Activated T-cell treated with anti-CD3 and anti-CD28 coated beads, Interleukin-2, amount 50 U/mL, for 24 hours (primary cell): ENCODE results near the gene RGS17.
A peak's percentile ranks its signal among the peaks of the same experiment; 100 is the strongest.

ENCODE experiments used
- DNase-seq: peaks from one replicate; pipeline ENCODE4 v3.0.0-alpha.2; 2020
- H3K27ac Mint-ChIP-seq: 2 replicates; pipeline ENCODE4 v1.8.0; 2020; ENCODE audit warnings: mild to moderate bottlenecking, mixed read lengths
- H3K27me3 Mint-ChIP-seq: 2 replicates; pipeline ENCODE4 v1.8.0; 2020; ENCODE audit warnings: mixed read lengths
- H3K36me3 Mint-ChIP-seq: 2 replicates; pipeline ENCODE4 v1.8.0; 2020; ENCODE audit warnings: low read depth, mixed read lengths
- H3K4me1 Mint-ChIP-seq: 2 replicates; pipeline ENCODE4 v1.8.0; 2020; ENCODE audit warnings: low read depth, mixed read lengths
- H3K4me3 Mint-ChIP-seq: 2 replicates; pipeline ENCODE4 v1.8.0; 2020; ENCODE audit warnings: mild to moderate bottlenecking, moderate library complexity, mixed read lengths
- H3K9me3 Mint-ChIP-seq: 2 replicates; pipeline ENCODE4 v1.8.0; 2020; ENCODE audit warnings: mixed read lengths

RGS17 gene, protein sequence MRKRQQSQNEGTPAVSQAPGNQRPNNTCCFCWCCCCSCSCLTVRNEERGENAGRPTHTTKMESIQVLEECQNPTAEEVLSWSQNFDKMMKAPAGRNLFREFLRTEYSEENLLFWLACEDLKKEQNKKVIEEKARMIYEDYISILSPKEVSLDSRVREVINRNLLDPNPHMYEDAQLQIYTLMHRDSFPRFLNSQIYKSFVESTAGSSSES

DNA sequence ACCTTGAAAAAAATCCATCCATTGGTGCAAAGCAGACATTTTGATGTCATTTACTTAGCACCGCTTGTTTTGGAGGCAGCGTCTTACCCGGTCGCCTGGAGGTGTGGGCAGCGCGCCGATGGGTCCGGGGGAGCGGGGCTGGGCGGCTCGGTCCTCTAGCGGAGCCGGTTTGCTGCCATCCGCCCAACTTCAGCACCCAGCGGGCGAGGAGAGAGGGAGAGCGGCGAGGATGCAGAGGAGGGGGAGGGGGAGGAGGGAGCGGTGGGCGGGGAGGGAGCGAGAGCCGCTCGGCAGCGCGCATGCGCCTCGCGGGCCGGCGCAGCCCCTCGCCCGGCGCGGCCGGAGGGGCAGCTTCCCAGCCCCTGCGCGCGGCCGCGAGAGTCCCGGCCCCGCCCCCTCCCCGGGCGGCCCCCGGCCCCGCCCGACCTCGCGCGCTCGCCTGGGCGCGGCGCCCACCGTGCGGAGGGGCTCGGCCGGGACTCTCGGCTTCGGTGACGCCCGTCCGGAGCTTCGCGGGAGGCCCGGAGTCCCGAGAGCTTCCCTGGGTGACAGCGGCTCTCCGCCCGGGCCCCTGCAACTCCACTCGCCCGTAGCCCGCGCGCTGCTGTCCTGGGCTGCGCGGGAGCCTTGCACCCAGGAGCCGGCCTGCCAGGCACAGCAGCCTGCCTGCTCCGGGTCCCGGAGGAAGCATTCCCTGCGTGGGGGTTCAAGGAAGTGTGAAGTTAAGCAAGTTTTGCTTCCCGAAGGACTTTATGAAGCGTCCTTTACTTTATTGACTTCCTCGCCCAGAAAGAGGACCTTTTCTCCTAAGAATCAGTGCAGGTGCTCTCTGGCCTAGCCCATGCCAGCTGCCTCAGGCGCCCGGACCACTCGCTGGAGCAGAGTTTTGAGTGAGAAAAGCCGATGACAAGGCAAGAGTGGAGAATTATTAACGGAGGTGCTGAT is at the start of gene RGS17:
RGS17 (minus strand) TSS at position 246 of the 945 bp plus-strand sequence. CDS start 87,264 bp downstream, outside the sequence.
- Mint-ChIP-seq H3K9me3 (no peaks in the 10 kb centered on the region), H3K4me3 (peak within 1 kb of the TSS; percentile 74), H3K27ac (no peak within 1 kb of the TSS), H3K27me3 (peaks cover 62% of the 10 kb centered on the region), H3K4me1 (peaks cover 16% of the 10 kb centered on the region), H3K36me3 (no peaks in the 10 kb centered on the region)
- DNase-seq, result peak; percentile 55

DNA sequence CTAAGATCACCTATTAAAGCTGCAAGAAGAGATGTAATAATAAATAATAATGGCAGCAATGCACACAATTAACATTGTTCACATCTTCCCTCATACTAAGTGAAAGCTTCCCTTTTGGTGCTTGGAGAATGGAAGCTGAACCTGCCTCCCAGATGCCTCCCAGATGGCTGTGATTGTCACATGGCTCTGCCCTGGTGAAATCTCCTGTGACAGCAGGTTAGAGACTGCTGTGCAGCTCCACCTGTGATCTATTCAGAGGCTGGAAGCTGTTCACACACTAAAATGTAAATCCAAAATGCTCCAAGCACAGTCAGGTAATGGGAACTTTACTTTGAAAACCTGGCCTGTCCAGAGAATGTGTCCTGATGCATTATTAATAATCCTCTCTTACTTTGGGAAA is 41.7 kb upstream of the RGS17 start:
- H3K4me3 Mint-ChIP-seq, result no peak overlapping the region
- H3K27ac Mint-ChIP-seq, result no peak overlapping the region
- no peaks in the 10 kb centered on the region for H3K36me3 Mint-ChIP-seq
- no peaks in the 10 kb centered on the region for H3K9me3 Mint-ChIP-seq
- DNase-seq, result no peak
- H3K4me1 Mint-ChIP-seq, result no peaks in the 10 kb centered on the region
- H3K27me3 Mint-ChIP-seq, result peaks cover 4% of the 10 kb centered on the region

DNA sequence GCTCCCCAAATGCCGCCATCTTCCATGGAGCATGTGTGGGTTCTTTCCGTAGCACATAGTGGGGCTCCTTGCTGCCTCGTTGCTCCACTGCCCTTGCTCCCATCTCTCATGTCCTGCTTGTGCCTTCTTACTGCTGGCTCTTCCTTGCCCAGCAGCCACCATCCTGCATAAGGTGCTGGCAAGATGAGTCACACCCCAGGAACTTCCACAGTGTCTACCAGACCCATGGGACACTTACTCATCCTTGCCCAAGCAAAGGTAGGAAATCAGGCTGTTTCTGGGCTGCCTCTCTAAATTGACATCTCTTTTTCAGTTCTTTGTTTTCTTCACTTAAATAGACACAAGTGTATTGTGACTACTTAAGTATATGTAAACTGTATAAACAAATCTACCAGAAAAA is 39.4 kb upstream of the RGS17 start:
- no peak overlapping the region for H3K4me3 Mint-ChIP-seq
- no peaks in the 10 kb centered on the region for H3K9me3 Mint-ChIP-seq
- peaks cover 4% of the 10 kb centered on the region for H3K27me3 Mint-ChIP-seq
- H3K36me3 Mint-ChIP-seq, result no peaks in the 10 kb centered on the region
- no peak overlapping the region for H3K27ac Mint-ChIP-seq
- no peaks in the 10 kb centered on the region for H3K4me1 Mint-ChIP-seq
- no peak for DNase-seq

DNA sequence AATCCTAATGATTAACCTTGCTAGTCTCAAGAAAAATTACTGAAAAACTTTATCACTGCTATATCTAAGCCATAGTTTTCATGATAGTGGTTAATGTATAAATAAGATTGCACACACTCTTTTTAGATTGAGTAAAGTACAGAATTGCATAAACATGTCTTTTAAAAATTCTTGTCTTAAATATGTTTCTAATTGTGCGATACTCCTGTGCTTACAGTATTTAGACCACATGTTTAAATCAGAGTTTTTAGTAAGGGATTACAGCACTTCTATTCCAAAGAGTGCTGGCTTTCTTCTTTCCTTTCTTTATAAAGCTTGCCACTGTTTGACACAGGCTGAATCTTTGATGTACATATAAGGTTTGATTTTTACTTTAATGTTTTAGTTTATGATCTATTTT is 36.8 kb upstream of the RGS17 start:
- Mint-ChIP-seq H3K27me3 (peaks cover 4% of the 10 kb centered on the region), H3K27ac (no peak overlapping the region), H3K4me3 (no peak overlapping the region), H3K36me3 (no peaks in the 10 kb centered on the region), H3K4me1 (no peaks in the 10 kb centered on the region), H3K9me3 (no peaks in the 10 kb centered on the region)
- DNase-seq, result no peak

DNA sequence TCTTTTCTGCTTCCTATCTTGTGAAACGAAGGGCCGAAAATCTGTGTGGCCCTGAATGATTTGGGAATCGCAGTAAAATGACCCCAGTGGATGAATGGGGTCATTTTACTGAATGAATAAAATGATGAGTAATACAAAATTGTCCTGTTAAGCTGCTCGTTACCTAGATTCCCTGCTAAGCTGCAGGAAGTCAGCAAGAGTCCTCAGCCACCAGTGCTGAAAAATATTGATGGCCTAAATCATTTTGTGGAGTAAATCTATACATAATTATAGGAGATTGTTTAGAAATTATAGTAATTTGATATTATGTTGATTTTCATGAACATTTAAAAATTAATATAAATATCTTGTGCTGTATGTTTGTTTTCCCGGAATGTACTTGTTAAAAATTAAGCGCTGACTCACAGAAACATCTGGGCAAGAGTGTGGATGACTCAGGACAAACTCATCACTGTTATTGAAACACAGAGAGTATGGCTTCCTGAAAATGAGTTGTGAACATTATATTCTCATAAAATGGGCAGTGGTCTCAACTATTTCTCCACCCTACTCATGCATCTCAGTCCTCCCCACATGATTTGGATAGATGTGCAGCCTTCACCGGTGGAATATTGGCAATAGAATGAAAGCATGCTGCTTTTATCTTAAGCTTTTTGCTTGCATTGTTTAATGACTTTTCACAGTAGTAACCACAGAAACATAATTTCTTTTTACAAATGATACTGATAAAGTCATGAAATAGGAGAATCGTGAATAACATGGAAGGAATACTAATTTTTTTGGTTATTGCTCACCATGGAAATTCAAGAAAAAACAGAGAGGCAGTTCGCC is 36.2 kb upstream of the RGS17 start:
- H3K36me3 Mint-ChIP-seq, result no peaks in the 10 kb centered on the region
- no peak overlapping the region for H3K4me3 Mint-ChIP-seq
- peaks cover 4% of the 10 kb centered on the region for H3K27me3 Mint-ChIP-seq
- no peak for DNase-seq
- no peaks in the 10 kb centered on the region for H3K4me1 Mint-ChIP-seq
- H3K9me3 Mint-ChIP-seq, result no peaks in the 10 kb centered on the region
- H3K27ac Mint-ChIP-seq, result no peak overlapping the region

DNA sequence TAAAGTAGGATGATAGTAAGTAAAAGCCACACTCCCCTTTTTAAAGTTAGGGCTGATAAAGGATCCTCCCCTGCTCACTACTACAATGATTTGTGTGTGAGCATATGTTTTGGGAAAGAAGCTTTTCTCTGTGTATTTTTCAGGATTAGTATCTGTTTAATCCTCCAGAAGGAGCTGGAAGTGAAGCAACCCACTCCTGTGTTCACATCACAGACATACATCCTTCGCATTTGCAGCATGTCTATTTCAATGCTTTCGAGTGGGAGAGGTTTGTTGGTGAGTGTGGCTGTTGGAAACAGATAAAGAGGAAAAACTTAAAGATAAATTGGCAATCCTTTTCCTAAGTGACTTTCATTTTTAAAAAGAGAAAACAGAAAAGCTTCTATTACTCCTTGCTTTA is 31.6 kb upstream of the RGS17 start:
- Mint-ChIP-seq H3K27me3 (peaks cover 11% of the 10 kb centered on the region), H3K4me1 (no peaks in the 10 kb centered on the region), H3K4me3 (no peak overlapping the region), H3K9me3 (no peaks in the 10 kb centered on the region), H3K27ac (no peak overlapping the region), H3K36me3 (no peaks in the 10 kb centered on the region)
- no peak for DNase-seq

DNA sequence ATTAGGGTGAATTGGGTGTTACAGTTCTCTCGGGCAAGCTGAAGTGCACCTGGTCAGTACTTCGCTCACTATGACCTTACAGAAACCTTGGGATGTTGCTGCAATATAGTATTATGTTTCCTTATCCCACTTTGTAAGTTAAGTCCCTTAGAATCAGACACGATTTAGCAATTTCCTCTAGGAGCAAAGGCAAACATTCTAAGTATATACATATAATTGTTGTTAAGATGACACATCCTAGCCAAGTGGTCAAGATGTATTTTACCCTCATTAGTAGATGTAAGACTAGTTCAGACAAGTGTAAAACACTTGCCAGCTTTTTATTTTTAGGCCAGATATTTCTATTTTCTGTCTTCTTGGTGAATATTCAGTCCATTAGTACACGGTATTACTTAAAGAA is 31.1 kb upstream of the RGS17 start:
- H3K27ac Mint-ChIP-seq, result no peak overlapping the region
- H3K27me3 Mint-ChIP-seq, result peaks cover 11% of the 10 kb centered on the region
- H3K4me3 Mint-ChIP-seq, result no peak overlapping the region

DNA sequence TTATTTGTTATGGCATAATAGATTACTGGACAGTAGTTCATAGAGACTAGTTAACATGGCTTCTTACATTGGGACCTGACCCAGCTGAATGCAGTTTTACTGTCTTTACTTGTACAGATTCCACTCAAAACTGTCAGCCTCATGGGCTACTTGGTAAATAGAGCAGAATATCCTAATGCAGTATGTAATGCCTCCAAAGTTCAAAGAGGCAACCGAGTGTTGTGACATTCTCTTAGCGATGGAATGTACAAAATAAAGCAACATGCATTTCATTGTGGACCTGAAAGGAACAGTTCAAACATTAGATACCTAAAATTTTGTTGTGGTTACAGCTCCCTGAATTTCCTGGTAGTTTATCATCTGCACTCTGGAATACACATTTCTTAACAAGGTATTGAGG is 29.1 kb upstream of the RGS17 start:
- no peak for DNase-seq
- H3K4me1 Mint-ChIP-seq, result no peaks in the 10 kb centered on the region
- H3K27me3 Mint-ChIP-seq, result peaks cover 11% of the 10 kb centered on the region
- no peaks in the 10 kb centered on the region for H3K36me3 Mint-ChIP-seq
- H3K9me3 Mint-ChIP-seq, result no peaks in the 10 kb centered on the region
- H3K27ac Mint-ChIP-seq, result no peak overlapping the region
- no peak overlapping the region for H3K4me3 Mint-ChIP-seq

More for the DNA sequence above, 31.1 kb upstream of the RGS17 start:
- Mint-ChIP-seq H3K4me1 (no peaks in the 10 kb centered on the region), H3K9me3 (no peaks in the 10 kb centered on the region), H3K36me3 (no peaks in the 10 kb centered on the region)
- no peak for DNase-seq

DNA sequence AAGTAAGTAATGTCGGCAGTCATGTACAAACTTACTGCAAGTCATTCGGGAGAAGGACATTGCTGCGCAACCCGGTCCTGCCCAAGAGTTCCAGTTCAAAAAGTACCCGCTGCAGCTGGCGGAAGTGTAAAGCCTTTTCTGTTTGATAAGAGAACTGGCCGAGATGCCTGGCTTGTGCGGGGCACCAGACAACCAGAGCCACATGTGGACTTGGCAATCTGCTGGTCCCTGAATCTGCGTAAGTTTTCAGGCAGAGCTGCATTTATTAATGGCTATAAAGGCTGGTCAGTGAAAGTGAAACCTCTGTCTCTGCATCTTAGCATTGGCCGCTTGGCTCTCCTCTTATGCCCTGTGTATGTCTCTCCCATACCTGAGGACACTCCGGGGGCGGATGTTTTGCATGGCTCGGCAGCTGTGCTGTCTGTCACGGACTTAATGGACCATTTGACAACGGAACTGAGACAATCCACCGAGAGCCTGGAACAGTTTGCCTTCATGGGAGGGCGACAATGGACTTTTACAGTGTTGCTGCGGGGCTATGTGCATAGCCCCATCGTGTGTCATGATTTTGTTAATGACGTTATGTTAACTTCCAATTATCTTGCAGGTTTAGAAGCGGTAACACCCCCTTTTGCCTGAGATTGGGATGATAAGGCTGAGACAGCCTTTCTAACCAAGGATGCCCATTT is 19.8 kb upstream of the RGS17 start:
- H3K4me3 Mint-ChIP-seq, result no peak overlapping the region
- no peak for DNase-seq
- no peaks in the 10 kb centered on the region for H3K36me3 Mint-ChIP-seq
- no peak overlapping the region for H3K27ac Mint-ChIP-seq
- H3K27me3 Mint-ChIP-seq, result peaks cover 3% of the 10 kb centered on the region
- H3K9me3 Mint-ChIP-seq, result no peaks in the 10 kb centered on the region
- no peaks in the 10 kb centered on the region for H3K4me1 Mint-ChIP-seq

DNA sequence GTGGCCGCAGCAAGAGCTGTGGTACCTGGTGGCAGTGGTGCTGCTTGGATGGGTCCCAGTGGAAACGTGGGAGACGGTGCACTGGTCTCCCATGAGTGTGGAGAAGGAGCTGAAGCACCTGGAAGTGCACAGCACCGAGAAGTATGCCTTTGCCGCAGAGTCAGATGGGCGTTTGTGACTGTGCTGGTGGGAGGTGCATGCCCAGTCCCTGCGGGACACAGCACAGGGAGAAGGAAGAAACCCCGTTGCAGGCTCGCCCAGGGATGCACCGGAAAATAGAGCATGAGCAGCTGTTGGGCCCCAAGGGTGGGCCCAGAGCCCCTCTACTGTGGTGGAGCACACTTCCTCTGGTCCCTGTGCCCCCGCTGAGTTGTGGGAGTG is 19.3 kb upstream of the RGS17 start:
- Mint-ChIP-seq H3K27ac (no peak overlapping the region), H3K4me1 (no peaks in the 10 kb centered on the region), H3K9me3 (no peaks in the 10 kb centered on the region), H3K4me3 (no peak overlapping the region), H3K36me3 (no peaks in the 10 kb centered on the region), H3K27me3 (peaks cover 3% of the 10 kb centered on the region)
- DNase-seq, result no peak

DNA sequence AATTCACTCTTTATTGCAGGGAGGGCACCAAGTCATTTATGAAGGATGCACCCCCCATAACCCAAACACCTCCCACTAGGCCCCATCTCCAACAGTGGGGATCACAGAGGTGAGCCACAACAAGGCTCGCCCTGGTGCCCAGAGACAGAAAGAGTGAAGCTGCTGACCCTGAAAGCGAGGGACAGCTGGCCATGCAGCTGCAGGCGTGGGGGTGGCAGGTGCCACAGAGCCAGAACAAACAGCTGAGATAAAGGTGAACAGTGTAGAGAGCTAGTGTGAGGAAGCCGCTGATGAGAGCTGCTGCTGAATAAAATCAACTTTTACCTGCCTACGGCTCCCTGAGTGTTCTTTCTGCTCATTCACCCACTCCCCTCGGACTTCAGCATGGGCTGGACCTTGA is 18.8 kb upstream of the RGS17 start:
- H3K4me1 Mint-ChIP-seq, result no peaks in the 10 kb centered on the region
- no peak for DNase-seq
- no peak overlapping the region for H3K27ac Mint-ChIP-seq
- peaks cover 3% of the 10 kb centered on the region for H3K27me3 Mint-ChIP-seq
- no peaks in the 10 kb centered on the region for H3K9me3 Mint-ChIP-seq
- H3K36me3 Mint-ChIP-seq, result no peaks in the 10 kb centered on the region
- H3K4me3 Mint-ChIP-seq, result no peak overlapping the region

DNA sequence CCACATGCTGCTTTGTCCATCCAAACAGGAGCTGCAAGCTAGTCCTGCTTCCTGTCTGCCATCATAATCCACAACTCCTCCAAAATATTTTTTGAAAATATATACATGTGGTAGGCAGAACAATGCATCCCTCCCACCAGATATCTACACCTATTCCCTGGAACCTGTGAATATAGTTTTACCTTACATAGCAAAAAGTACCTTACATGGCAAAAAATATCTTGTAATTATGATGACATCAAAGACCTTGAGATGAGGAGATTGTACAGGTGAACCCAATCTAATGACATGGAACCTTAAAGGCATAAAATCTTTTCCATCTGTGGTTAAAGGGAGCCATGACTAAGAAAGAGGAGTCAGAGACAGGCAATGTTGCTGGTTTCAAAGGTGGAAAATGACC is 15.3 kb upstream of the RGS17 start:
- no peaks in the 10 kb centered on the region for H3K36me3 Mint-ChIP-seq
- H3K27ac Mint-ChIP-seq, result no peak overlapping the region
- no peak for DNase-seq
- H3K4me3 Mint-ChIP-seq, result no peak overlapping the region
- peaks cover 6% of the 10 kb centered on the region for H3K27me3 Mint-ChIP-seq
- no peaks in the 10 kb centered on the region for H3K4me1 Mint-ChIP-seq
- peaks cover 3% of the 10 kb centered on the region for H3K9me3 Mint-ChIP-seq

DNA sequence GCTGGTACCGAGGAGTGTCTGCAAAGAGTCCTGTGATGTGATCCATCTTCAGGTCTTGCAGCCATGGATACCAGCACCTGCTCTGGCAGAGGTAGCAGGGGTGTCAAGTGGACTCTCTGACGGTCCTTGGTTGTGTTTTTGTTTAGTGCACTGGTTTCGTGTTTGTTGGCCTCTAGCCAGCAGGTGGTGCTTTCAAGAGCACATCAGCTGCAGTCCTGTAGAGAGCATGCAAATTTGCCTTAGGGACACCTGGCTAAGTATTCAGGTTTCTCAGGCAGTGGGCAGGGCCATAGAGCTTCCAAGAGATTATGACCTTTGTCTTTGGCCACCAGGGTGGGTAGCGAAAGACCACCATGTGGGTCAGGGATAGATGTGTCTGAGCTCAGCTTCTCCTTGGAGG is 14.5 kb upstream of the RGS17 start:
- Mint-ChIP-seq H3K36me3 (no peaks in the 10 kb centered on the region), H3K4me1 (no peaks in the 10 kb centered on the region), H3K27me3 (peaks cover 6% of the 10 kb centered on the region), H3K4me3 (no peak overlapping the region), H3K27ac (no peak overlapping the region), H3K9me3 (peaks cover 3% of the 10 kb centered on the region)
- no peak for DNase-seq

DNA sequence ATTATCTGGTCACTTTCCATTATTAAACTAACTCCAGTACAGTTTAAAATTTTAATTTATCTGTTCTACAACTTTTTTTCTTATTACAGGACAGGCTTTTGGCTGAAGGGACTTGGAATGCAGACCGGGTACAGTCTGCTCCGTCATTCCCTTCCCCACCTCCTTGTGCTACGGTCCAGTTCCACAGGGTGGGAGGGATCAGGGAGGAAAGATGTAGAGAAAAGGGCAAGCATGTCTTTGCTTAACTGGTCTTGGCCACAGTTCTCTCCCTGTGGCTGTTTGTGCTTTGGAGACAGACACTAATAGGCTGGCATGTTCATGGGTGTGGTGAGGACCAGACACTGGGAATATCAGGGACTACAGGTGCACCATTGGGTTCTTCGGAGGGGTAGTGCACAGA is 12.1 kb upstream of the RGS17 start:
- no peak for DNase-seq
- no peaks in the 10 kb centered on the region for H3K36me3 Mint-ChIP-seq
- no peak overlapping the region for H3K27ac Mint-ChIP-seq
- H3K4me1 Mint-ChIP-seq, result no peaks in the 10 kb centered on the region
- peaks cover 6% of the 10 kb centered on the region for H3K27me3 Mint-ChIP-seq
- peaks cover 3% of the 10 kb centered on the region for H3K9me3 Mint-ChIP-seq
- H3K4me3 Mint-ChIP-seq, result no peak overlapping the region
